Kidney (tissue), 14 donors: ENCODE measurements around the gene KRTAP10-5. TPM values are rescaled to one million over a fixed set of nuclear protein-coding genes. Genes with fewer than 3 reads are reported as not detected.
"Not testable (repeated sequence)": the region's sequence is repeated elsewhere in the genome, so short reads cannot be mapped to it uniquely, and the experiment has no call there.

Experiments
- DNase-seq, 5 donors: peaks; one replicate each; pipeline ENCODE4 v3.0.0-alpha.2; 2013 to 2020
- FAIRE-seq: peaks from 2 replicates; lab custom pipeline; 2012; peaks lifted over from hg19 to GRCh38; lab: Jason Lieb, UNC
- H3K27ac ChIP-seq, 2 donors: one replicate each; pipeline ENCODE4 v1.7.0; 2013; ENCODE audit warnings: low read depth in 2 of 2, low read length in 2 of 2, inconsistent platforms in 1 of 2
- H3K27me3 ChIP-seq: one replicate; pipeline ENCODE4 v1.7.1; 2013; ENCODE audit warnings: low read length, inconsistent platforms; ENCODE audit not compliant: control insufficient read depth, insufficient read depth
- H3K36me3 ChIP-seq, 3 donors: one replicate each; pipeline versions ENCODE4 v1.7.0 to v1.7.1; 2013; ENCODE audit warnings: low read length in 3 of 3, control low read depth in 1 of 3, inconsistent platforms in 1 of 3; ENCODE audit not compliant: insufficient read depth in 3 of 3, control insufficient read depth in 2 of 3
- H3K4me1 ChIP-seq, 3 donors: one replicate each; pipeline versions ENCODE4 v1.7.0 to v1.7.1; 2013; ENCODE audit warnings: low read length in 3 of 3, inconsistent platforms in 1 of 3, low read depth in 1 of 3; ENCODE audit not compliant: control insufficient read depth in 2 of 3, insufficient read depth in 2 of 3
- H3K4me3 ChIP-seq, 3 donors: one replicate each; pipeline versions ENCODE4 v1.7.0 to v1.8.1; 2013; ENCODE audit warnings: low read length in 3 of 3, control low read depth in 1 of 3, inconsistent platforms in 1 of 3
- H3K9ac ChIP-seq, 3 donors: one replicate each; pipeline versions ENCODE4 v1.7.0 to v1.7.1; 2013; ENCODE audit warnings: low read length in 3 of 3, control low read depth in 1 of 3, inconsistent platforms in 1 of 3
- H3K9me3 ChIP-seq, 3 donors: one replicate each; pipeline versions ENCODE4 v1.7.0 to v1.7.1; 2013; ENCODE audit warnings: low read length in 3 of 3, control low read depth in 1 of 3, inconsistent platforms in 1 of 3; ENCODE audit not compliant: control insufficient read depth in 2 of 3, insufficient read depth in 1 of 3
- intact Hi-C: fragments of 100-400 bp; cut with DNase I; formaldehyde crosslinking; loops from one replicate; pipeline ENCODE4 v1.11.1; 2022
- polyA plus RNA-seq: library from polyadenylated mRNA; stranded (reverse); fragments of 350-450 nt; fragmentation: Illumina TruSeq; extraction: RNeasy Lipid Tissue Mini Kit (QIAGEN cat#74804); gene quantifications from one replicate; pipeline ENCODE4 v1.2.3, GENCODE V29; 2014; ENCODE audit warnings: low read depth, low replicate concordance; ENCODE audit not compliant: insufficient read depth
- total RNA-seq: library from RNA; stranded (reverse); fragmentation: NEBNext Ultra II Directional; extraction: Animal tissue kit (Norgen Biotek cat#: 25700); gene quantifications from one replicate; pipeline ENCODE4 v1.2.1, GENCODE V29; 2021
- TF ChIP-seq, protein P1 (sequence below): IDR thresholded peaks from 3 replicates; pipeline ENCODE4 v1.5.1; 2012; ENCODE audit warnings: mild to moderate bottlenecking, moderate library complexity, borderline replicate concordance; ENCODE audit not compliant: insufficient read depth; ENCODE audit errors: extremely low read depth
- donor health status: control.
- donor health status: control.
- donor health status: control.
- donor health status: control.
- donor health status: control.
- donor health status: DM: yes; HTN: yes; CAD: no.
- donor health status: Normal renal cell carcinoma (clear cell type).

KRTAP10-5 gene
- total and polyA plus RNA-seq, 2 donors from 2014 or later: not detected

DNA sequence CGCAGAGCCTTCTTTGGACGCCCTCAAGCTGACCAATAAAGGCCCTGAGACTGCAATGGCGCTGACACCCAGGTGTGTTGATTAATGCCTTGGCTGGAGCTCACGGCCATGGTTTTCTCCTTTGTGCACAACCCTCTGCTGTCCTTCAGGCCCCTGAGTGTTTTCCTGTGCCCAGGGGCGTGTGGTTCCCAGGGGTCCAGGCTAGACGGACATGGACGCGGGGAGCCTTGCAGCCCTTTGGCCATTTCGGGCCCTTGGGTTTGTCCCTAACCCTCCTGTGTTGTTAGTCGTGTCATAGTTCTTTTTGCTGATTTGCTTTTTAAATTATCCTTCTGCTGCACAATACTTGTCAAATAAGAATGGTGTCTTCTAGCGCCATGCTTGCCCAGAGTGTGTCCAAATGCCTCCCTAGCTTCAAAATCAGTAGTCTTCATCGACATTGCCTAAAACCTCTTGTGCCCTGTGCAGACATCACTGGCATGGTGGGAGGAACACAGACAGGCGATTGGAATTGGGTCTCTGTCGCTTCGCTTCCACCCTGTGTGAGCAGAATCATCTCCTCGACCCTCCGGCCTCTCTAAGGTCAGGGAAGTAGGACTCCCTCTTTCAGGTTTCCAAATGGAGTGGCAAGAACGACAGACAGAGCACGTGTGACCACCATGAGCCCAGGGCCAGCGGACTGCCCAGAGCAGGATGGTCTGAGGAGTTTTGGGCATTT, 4.9 kb downstream of the KRTAP10-5 start:
- H3K9me3 ChIP-seq: peaks cover 0 to 10% (median 2%) of the 10 kb centered on the region in 3 donors
- DNase-seq (no peak), FAIRE-seq (no peak)
- no peak overlapping the region for H3K9ac ChIP-seq
- H3K4me1 ChIP-seq: no peaks in the 10 kb centered on the region
- no peaks in the 10 kb centered on the region for H3K27me3 ChIP-seq
- H3K36me3 ChIP-seq: no peaks in the 10 kb centered on the region
- TF ChIP-seq, protein P1, sequence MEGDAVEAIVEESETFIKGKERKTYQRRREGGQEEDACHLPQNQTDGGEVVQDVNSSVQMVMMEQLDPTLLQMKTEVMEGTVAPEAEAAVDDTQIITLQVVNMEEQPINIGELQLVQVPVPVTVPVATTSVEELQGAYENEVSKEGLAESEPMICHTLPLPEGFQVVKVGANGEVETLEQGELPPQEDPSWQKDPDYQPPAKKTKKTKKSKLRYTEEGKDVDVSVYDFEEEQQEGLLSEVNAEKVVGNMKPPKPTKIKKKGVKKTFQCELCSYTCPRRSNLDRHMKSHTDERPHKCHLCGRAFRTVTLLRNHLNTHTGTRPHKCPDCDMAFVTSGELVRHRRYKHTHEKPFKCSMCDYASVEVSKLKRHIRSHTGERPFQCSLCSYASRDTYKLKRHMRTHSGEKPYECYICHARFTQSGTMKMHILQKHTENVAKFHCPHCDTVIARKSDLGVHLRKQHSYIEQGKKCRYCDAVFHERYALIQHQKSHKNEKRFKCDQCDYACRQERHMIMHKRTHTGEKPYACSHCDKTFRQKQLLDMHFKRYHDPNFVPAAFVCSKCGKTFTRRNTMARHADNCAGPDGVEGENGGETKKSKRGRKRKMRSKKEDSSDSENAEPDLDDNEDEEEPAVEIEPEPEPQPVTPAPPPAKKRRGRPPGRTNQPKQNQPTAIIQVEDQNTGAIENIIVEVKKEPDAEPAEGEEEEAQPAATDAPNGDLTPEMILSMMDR: no peak
- no peak overlapping the region for H3K27ac ChIP-seq
- no peak overlapping the region for H3K4me3 ChIP-seq
- intact Hi-C loops: no loop called here

DNA sequence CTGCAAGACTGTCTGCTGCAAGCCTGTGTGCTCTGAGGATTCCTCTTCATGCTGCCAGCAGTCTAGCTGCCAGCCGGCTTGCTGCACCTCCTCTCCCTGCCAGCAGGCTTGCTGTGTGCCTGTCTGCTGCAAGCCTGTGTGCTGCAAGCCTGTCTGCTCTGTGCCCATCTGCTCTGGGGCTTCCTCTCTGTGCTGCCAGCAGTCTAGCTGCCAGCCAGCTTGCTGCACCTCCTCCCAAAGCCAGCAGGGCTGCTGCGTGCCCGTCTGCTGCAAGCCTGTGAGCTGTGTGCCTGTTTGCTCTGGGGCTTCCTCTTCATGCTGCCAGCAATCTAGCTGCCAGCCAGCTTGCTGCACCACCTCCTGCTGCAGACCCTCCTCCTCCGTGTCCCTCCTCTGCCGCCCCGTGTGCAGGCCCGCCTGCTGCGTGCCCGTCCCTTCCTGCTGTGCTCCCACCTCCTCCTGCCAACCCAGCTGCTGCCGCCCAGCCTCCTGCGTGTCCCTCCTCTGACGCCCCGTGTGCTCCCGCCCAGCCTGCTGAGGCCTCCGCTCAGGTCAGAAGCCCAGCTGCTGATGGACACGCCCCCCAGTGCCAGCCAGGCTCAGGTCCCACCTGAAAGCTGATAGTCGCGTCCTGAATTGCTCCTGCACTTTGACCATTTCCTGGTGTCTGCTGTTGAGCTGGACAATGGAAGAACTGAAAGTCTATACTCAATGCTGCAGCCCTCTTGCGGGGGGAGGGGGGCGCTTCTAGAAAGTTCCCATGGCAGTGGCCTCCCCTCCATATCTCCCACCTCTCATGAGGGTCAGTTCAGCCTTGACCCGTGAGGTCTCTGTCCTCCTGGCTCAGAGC, 5.7 kb downstream of the KRTAP10-5 start:
- intact Hi-C loops: no loop called here
- Histone ChIP-seq H3K27ac (no peak overlapping the region), H3K27me3 (no peaks in the 10 kb centered on the region), H3K9me3 (peaks cover 0 to 10% (median 2%) of the 10 kb centered on the region in 3 donors), H3K9ac (no peak overlapping the region), H3K4me1 (no peaks in the 10 kb centered on the region), H3K36me3 (no peaks in the 10 kb centered on the region), H3K4me3 (no peak overlapping the region)
- FAIRE-seq (no peak), DNase-seq (peak in 4 of 5 donors; percentile 49 to 63 (median 54))
- TF ChIP-seq, protein P1: no peak

DNA sequence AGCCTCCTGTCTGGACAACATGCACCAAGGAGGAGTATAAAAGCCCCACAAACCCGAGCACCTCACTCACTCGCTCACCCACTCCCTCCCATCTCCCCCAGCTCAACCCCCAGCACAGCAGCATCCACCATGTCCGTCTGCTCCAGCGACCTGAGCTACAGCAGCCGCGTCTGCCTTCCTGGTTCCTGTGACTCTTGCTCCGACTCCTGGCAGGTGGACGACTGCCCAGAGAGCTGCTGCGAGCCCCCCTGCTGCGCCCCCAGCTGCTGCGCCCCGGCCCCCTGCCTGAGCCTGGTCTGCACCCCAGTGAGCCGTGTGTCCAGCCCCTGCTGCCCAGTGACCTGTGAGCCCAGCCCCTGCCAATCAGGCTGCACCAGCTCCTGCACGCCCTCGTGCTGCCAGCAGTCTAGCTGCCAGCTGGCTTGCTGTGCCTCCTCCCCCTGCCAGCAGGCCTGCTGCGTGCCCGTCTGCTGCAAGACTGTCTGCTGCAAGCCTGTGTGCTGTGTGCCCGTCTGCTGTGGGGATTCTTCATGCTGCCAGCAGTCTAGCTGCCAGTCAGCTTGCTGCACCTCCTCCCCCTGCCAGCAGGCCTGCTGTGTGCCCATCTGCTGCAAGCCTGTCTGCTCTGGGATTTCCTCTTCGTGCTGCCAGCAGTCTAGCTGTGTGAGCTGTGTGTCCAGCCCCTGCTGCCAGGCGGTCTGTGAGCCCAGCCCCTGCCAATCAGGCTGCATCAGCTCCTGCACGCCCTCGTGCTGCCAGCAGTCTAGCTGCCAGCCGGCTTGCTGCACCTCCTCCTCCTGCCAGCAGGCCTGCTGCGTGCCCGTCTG, 6.6 kb downstream of the KRTAP10-5 start, which contains the start of gene KRTAP10-4:
Gene KRTAP10-4 (plus strand): TSS at position 100 of the 827 bp plus-strand sequence. CDS start 30 bp downstream, at position 130.
- FAIRE-seq, H3K36me3 ChIP-seq, H3K27ac ChIP-seq, H3K4me3 ChIP-seq, H3K9me3 ChIP-seq, H3K9ac ChIP-seq, H3K4me1 ChIP-seq, intact Hi-C loops, H3K27me3 ChIP-seq: not testable (repeated sequence)
- DNase-seq: peak in 1 of 5 donors; percentile 68
